ENCODE results near the gene COL7A1. TPM values are rescaled to one million over a fixed set of nuclear protein-coding genes. Genes with fewer than 3 reads are reported as not detected.

The COL7A1 gene
- polyA plus RNA-seq, 1 of the 3 experiments (the other 2 are of a cell fraction): 10.8 TPM

DNA sequence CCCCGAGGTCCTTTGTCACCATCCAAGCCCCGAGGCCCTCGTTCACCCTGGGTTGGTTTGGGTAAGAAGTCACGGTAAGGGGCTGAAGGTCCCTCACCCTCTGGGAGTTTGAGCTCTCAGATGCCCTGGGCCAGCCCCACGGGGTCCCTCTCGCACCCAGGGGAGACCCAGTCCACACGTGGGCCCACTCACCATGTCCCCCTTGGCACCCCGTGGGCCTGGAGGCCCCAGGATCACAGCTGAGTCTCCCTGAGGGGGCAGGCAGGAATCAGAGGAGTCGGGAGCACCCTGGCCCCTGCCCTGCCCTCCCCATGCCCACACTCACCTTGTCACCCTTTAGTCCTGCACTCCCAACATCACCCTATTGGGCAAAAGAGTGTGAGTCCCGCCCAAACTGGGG is 25.7 kb downstream of the COL7A1 start (continued):
- TF ChIP-seq CTCF (IDR thresholded peaks at IDR 0.05): no peak
- no peak for TF ChIP-seq GATA2 (CRISPR knock-in tag; IDR thresholded peaks at IDR 0.05)
- no peak for TF ChIP-seq TAF1 (IDR thresholded peaks at IDR 0.05; ENCODE audit: borderline replicate concordance, low read depth, low read length)
- no peak for TF ChIP-seq JUND (IDR thresholded peaks at IDR 0.05)
- no peak for TF ChIP-seq ELF1 (IDR thresholded peaks at IDR 0.05)
- TF ChIP-seq, protein P1, sequence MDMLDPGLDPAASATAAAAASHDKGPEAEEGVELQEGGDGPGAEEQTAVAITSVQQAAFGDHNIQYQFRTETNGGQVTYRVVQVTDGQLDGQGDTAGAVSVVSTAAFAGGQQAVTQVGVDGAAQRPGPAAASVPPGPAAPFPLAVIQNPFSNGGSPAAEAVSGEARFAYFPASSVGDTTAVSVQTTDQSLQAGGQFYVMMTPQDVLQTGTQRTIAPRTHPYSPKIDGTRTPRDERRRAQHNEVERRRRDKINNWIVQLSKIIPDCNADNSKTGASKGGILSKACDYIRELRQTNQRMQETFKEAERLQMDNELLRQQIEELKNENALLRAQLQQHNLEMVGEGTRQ (IDR thresholded peaks at IDR 0.05; ENCODE audit: borderline replicate concordance, low read depth, low read length): no peak

DNA sequence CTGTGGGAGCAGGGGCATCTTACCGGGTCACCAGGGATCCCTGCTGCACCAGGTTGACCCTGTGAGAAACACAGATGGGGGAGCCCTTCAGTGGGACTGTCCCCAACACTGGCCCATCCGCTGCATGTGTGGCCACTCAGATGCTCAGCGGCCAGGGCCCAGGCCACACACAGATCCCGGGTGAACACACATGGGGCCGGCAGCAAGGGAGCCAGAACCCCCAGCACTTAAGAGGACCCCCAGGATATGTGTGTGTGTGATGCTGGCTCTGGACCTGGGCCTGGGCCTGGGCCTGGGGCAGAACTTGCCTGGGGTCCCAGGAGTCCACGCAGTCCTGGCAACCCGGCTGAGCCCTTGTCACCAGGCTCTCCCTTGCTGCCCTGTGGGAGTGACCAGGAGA is 26.7 kb downstream of the COL7A1 start:
- Histone ChIP-seq H3K9ac (no peak overlapping the region), H2AFZ (ENCODE audit: low read depth) (no peak overlapping the region), H3K79me2 (ENCODE audit: insufficient read depth) (no peaks in the 10 kb centered on the region), H3K27ac (ENCODE audit: low read depth in 2 of 2, low read length in 1 of 2) (no peak overlapping the region), H3K36me3 (replicated peaks in 1 of 2; ENCODE audit: control insufficient read depth in 1 of 2, insufficient read depth in 2 of 2, low read length in 1 of 2) (no peaks in the 10 kb centered on the region), H4K20me1 (ENCODE audit: insufficient read depth) (no peaks in the 10 kb centered on the region), H3K27me3 (ENCODE audit: insufficient read depth) (no peaks in the 10 kb centered on the region), H3K4me2 (no peak overlapping the region), H3K4me1 (ENCODE audit: control insufficient read depth in 1 of 2, insufficient read depth in 2 of 2, low read depth in 1 of 2, low read length in 1 of 2) (peaks cover 26 to 31% of the 10 kb centered on the region in 2 experiments; a peak in 3 of 4 replicates), H3K9me3 (no peaks in the 10 kb centered on the region), H3K9me2 (no peaks in the 10 kb centered on the region), H3K4me3 (ENCODE audit: low read depth in 2 of 2, low read length in 1 of 2) (no peak overlapping the region), H3F3A (replicated peaks; ENCODE audit: insufficient read depth) (peaks cover 6% of the 10 kb centered on the region)
- TF ChIP-seq GABPA (IDR thresholded peaks at IDR 0.05; ENCODE audit: low read depth) (no peak), FOSL2 (IDR thresholded peaks at IDR 0.05; ENCODE audit: borderline replicate concordance, low read depth) (no peak), EZH2phosphoT487 (IDR thresholded peaks at IDR 0.05; ENCODE audit: borderline replicate concordance, low read depth) (no peak), MAX (IDR thresholded peaks at IDR 0.05; ENCODE audit: low read depth) (no peak), RAD21 (IDR thresholded peaks at IDR 0.05; ENCODE audit: low read length) (no peak)
- TF ChIP-seq, protein P2, sequence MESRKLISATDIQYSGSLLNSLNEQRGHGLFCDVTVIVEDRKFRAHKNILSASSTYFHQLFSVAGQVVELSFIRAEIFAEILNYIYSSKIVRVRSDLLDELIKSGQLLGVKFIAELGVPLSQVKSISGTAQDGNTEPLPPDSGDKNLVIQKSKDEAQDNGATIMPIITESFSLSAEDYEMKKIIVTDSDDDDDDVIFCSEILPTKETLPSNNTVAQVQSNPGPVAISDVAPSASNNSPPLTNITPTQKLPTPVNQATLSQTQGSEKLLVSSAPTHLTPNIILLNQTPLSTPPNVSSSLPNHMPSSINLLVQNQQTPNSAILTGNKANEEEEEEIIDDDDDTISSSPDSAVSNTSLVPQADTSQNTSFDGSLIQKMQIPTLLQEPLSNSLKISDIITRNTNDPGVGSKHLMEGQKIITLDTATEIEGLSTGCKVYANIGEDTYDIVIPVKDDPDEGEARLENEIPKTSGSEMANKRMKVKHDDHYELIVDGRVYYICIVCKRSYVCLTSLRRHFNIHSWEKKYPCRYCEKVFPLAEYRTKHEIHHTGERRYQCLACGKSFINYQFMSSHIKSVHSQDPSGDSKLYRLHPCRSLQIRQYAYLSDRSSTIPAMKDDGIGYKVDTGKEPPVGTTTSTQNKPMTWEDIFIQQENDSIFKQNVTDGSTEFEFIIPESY (IDR thresholded peaks at IDR 0.05; ENCODE audit: borderline replicate concordance, low read depth): no peak
- POLR2A ChIA-PET: no interaction called here
- WGBS (ENCODE audit: low lambda C conversion rate): 100% methylated on average over 2 of the region's 7 CpGs
- CTCF ChIA-PET: no interaction called here
- no peak for DNase-seq

All from SK-N-SH (cell line).